ENCODE results near the gene LRRC61.

DNA sequence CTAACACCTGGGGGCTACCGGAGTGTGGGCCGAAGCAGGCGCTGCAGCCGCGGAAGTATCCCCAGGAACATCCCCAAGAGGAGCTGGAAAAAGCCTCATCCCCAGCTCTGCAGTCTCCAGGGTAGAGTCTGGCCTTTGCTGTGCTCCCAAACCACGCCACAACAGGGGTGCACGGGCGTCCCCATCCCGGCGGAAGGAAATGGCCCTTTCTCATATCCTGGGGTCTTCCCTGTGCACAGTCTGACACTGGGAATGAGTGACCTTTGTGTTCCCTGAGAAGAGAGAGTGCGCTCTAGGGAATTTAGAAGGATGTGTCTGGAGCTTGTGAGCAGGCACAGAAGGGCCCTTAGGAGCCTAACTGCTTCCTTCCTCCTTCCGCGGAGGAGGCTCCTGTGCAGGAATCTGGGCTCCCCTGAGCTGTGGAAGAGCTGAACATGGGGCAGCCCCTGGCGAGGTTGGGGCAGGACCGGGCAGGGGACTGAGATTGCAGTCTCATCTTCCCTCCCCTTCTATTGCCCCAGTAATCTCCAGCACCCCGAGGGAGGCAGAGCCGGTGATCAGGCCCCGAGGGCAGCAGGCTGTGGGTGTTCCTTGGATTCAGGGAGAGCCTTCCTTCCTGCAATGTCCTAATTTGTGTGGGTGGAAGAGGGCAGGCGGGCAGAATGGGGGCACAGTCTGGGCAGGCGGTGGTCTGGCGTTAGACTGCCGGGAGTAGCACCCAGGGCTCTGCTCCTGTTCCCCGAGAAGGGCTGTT, 46.8 kb downstream of the LRRC61 start:
- no peak for TF ChIP-seq POLR2A (IDR thresholded peaks at IDR 0.05)
- TF ChIP-seq CTCF (IDR thresholded peaks at IDR 0.05): no peak
